ENCODE results near the gene ARHGAP28.
"Not testable (repeated sequence)": the region's sequence is repeated elsewhere in the genome, so short reads cannot be mapped to it uniquely, and the experiment has no call there.

ARHGAP28 gene

DNA sequence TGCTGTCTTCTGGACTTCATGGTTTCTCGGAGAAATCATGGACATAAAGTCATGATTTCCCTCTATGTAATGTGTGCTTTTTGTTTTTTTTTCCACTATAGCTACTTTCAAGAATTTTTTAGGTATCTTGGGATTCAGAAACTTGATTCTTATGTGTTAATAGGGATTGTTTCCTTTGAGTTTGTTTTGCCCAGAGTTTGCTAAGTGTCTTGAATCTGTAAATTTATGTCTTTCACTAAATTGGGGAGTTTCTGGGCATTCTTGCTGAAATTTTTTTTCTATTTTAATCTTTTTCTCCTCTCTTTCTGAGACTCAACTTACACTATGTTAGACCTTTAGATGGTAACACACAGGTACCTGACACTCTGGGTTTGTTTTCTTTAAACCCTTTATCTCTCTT, 205.3 kb downstream of the ARHGAP28 start:
- no peak for DNase-seq (ENCODE audit: low spot score)

DNA sequence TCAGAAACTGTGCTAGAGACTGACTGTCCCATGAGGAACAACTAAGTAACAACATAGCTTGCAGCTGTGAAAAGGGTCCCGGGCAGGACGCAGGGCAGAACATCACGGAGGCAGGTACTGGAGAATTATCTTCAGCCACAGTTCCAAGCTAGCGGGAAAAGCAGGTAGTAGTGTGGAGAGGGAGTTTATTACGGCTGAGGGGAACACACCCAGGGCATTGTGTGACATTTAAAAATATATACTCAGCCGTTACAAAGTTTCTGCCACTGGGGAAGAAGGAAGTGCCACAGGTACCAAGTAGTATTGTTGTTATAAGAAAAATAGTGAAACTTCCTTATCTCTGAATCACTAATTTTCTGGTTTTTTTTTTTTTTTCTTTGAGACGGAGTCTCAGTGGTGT, 208.5 kb downstream of the ARHGAP28 start:
- no peak for DNase-seq (ENCODE audit: low spot score)

DNA sequence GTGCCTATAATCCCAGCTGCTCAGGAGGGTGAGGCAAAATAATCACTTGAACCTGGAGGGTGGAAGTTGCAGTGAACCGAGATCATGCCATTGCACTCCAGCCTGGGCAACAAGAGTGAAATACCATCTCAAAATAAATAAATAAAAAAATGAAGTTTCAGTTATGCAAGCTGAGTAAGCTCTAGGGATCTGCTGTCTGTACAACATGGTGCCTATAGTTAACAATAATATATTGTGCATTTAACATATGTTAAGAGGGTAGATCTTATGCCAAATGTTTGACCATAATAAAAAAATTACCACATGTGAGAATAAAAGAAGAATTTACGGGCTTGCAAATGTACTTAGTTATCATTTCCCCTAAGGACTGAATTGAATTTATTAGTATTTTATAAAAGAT, 208.9 kb downstream of the ARHGAP28 start:
- DNase-seq (ENCODE audit: low spot score) = not testable (repeated sequence)

DNA sequence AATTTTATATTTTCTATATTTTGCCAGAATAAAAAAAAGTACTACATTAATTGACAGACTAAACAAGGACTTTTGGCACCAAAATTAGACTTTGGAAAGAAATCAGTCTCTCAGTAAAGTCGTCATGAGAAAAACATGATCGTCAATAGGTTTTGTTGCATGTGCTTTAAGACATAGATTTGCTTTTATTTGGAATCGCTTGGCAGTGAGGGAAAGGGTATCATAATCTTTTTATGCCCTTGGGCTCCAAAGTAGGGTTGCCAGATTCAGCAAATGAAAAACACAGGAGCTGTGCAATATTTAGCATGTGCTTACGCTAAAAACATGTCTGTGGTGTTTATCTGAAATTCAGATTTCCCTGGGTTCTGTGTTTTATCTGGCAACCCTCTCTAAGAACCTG, 210.5 kb downstream of the ARHGAP28 start:
- DNase-seq (ENCODE audit: low spot score) = no peak

DNA sequence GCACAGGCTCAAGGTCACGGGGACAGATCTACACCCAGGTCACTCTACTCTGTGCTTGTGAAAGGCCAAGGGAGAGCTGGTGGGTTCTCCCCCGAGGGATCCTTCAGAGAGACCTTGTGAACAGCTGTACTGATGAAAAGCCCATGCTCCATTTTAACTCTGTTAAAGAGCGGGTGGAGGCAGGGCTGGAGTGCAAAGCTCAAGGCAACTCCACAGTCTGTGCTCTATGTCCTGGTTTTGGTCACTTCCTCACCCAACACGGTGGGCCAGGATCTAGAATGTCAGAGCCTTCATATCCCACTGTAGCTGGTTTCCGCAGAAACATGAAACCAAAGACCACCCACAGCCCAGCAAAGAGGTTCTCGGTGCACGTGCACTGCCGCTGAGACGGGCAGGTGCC, 210.9 kb downstream of the ARHGAP28 start:
- DNase-seq (ENCODE audit: low spot score) = no peak

DNA sequence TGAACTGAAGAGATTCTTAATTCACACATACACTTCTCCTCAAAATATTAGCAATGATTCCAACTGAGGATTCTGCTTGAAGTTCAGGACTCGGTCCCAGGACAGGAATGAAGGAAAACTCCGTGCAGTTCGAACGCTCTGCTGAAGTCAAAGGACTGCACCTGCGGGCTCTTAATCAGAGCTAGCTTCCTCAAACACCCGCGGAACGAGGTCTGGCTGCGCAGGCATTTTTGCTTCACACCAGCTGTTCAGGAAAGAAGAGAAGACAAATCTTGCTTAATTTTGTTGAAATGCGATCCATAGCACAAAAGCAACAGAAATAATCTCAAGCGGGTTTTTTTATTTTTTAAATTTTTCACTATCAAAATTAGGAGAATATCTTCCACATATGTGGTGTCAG, 212.5 kb downstream of the ARHGAP28 start:
- no peak for DNase-seq (ENCODE audit: low spot score)

DNA sequence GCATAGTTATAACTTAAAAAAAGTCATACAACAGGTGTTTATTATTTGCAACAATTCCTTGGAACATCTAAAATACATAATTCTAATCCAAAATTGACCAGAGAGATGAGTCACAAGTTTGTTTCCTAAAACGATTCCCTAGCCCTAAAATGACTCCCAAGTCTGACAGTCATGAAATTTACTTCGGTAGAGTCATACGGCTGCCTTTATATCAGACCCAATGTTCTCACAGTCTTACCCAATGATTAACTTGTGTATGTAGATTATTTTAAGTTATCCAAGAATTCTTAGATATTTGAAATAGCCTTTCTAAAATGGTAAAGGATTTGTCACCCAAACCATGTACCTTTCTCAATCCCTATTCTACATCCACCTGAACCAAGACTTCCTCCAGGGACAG, 213.2 kb downstream of the ARHGAP28 start:
- no peak for DNase-seq (ENCODE audit: low spot score)

DNA sequence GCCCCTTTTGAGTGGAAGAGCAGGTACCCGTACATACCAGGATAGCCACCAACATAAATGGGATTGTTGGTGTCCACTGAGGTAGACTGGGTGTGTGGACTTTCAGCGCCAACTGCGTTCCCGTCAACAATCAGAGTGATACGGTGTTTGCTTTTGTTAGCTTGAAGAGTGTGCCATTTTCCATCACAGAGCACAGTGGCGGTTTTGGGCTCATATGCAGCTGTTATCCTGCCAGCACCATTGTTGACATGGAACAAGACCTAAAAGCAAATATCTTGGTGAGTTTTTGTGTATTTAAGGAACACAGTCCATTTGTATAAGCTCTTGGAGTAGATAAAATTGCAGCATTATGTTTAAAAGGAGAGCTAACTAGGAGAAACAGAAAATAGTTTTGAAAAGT, 213.6 kb downstream of the ARHGAP28 start:
- no peak for DNase-seq (ENCODE audit: low spot score)

DNA sequence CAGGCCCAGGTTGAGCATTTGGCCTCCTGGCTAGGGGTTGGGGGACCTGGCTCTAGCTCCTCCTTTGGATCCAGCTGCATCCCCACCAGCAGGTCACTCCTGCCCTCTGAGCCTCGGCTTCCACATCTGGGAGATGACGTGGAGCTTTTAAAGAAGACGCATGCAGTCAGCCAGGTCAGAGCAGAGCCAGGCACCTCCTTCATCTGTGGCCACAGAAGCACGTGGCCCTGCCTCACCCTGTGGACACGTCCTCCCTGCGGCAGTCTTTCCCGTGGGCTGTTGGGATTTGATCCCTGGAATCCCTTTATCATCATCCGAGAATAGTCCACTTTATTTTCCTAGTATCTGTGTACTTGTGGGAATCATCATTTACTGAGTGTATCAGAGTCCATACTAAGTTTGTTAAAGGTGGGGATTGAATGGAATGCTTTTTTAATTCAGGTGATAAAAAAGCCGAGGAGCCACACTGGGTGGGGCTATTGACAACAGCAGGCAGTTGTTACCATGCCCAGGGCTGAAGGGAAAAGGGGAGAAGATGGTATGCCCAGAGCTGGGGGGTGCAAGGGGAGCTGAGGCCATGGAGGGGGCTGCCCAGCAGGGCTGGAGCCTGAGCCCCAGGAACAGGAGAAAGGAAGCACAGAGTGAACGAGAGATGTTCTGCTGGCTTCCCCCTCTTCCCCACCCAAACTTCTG, 218.0 kb downstream of the ARHGAP28 start:
- no peak for DNase-seq (ENCODE audit: low spot score)

DNA sequence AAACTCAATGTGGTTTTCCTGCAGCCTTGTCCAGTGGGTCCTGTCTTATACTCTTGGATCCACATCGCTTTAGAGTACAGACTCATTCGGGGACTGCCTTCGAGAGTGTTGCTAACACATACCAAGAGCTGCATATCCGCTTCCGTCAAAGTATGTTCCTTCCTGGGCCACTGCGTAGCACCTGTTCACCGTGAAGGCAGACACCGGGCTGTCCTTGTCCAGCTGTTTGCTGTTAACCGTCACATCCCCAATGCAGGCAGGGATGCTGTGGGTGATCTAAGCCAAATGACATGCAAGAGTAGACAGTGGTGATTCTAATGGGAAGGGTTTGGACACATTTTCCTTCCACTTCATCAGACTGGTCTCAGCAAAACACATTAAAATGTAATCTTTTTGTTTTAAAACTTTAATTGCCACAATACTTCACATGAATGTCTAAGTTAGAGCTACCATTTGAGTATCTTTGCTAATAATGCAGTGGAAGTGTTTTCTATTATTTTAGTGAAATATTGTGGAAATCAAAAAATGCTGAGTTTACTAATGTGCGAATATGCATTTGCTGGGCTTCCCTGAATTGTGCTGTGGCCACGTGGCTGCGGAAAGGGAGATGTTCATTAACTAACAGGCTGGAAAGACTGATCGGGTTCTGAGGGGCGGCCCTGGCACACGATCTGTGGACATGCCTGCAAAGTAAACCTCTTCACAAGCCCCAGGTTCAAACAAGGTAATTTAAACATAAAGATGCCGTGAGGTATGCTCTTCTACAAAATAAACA, 219.0 kb downstream of the ARHGAP28 start:
- no peak for DNase-seq (ENCODE audit: low spot score)

DNA sequence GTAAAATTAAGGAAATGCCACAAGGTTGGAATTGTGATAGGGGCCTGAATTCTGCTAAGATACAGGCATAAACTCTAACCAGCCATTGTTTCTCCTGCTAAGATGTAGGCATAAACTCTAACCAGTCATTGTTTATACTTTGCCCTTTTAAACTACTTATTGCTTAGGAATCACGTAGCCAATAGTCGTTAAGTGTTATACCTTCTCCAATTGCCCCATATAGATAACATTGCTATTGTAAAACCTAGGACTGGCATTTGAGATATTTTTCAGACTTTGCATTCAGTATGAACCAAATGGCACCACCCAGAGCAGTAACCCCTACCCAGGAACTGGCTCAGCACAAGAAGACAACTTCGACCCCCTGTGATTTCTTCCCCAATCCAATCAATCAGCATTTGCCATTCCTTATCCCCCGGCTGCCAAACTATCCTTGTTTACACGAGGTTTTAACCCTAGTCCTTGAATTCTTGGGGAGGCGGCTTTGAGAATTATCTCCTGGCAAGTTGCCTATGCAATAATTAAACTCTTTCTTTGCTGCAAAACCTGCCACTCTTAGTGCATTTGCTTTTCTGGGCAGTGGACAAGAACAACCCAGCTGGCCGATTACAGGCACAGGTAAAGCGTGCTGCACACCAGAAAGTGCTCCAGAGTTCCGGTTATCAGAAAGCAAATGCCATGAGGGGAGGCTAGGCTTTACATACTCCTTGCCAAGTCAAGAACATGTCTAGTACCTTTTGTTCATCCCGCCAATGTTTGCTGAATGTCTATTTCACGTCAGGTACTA, 220.5 kb downstream of the ARHGAP28 start:
- no peak for DNase-seq (ENCODE audit: low spot score)

DNA sequence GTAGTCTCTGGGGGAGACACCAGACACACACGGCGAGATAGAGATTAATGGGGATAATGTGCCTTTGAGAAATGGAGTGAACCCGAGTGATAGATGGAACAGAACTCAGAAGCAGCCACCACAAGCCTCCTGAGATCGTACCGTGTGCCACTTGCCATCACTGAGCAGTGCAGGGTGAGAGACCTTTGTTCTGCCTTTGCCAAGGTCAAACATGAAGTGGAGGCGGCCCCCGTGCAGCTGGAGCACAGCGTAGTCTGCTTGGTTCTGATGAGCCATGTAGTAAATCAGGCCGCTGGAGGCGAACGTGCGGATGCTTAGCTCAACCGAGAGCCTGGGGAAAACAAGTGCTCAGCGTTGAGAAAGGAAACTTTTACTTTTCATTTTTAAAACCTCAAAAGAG, 221.1 kb downstream of the ARHGAP28 start:
- DNase-seq (ENCODE audit: low spot score) = no peak

DNA sequence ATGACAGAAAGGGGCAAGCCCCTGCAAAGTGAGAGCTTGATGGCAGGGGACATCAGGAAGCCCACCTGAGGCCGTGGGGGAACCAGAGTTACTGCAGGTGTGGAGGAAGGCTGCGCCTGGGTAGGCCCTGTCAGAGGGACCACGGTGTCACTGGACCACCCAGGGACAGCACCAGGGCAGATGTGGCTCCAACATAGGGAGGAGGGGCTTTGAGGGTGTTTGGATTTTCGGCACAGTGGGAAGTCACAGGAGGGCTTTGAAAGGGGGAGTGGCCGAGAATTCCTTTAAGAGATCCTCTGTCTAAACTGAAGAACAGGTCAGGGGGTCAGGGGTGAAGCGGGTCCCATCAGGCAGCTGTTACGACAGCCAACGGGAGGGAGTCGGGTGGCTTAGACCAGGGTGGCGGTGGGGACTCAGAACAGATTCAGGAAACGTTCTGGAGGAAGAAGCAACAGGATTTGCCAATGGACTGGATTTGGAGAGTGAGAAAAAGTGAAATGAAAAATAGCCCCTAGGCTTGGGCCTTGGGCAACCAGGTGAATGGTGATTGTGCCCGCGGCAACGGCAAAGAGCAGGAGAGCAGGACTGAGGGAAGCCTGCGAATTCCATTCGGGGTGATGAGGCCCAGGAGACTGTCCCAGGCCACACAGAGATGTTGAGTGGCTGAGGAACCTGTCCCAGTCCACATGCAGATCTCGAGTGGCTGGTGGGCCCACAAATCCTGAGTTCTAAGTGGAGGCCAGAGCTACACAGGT, 222.0 kb downstream of the ARHGAP28 start:
- no peak for DNase-seq (ENCODE audit: low spot score)

DNA sequence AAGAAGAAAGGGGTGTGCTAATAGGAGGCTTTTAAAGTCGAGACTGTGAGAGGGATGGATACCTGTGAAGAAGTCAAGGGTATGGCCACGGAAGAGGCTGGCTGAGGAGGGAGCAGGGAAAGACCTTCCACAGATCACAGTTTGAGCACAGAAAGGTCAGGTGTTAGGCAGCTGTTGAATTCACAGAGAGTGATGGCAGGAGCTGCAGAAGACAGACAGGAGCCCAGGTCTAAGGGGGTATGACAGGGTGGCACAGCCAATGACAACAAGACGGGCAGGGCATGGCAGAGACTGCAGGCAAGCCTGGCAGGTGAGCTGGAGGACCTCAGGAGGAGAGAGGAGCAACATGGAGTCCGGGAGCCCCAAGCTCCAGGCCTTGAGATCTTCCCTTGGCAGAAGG, 225.0 kb downstream of the ARHGAP28 start:
- DNase-seq (ENCODE audit: low spot score) = no peak

DNA sequence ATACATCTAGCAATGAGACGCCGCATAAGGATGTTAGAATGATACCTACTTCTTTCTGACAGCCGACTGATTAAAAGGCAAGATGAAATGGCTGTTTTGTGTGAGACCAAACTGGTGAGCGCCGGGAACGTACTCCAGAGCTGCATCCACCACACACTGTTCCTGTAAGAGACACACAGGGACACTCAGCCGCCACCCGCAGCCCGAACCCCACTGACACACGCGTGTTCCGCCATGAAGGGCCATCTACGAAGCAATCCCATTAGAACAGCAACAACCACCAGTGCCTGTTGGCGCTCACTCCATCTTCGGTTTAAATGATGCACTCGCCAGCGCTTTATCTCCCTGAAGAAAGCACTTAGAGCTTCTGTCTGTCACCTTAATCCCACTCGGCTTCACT, 225.8 kb downstream of the ARHGAP28 start:
- no peak for DNase-seq (ENCODE audit: low spot score)

DNA sequence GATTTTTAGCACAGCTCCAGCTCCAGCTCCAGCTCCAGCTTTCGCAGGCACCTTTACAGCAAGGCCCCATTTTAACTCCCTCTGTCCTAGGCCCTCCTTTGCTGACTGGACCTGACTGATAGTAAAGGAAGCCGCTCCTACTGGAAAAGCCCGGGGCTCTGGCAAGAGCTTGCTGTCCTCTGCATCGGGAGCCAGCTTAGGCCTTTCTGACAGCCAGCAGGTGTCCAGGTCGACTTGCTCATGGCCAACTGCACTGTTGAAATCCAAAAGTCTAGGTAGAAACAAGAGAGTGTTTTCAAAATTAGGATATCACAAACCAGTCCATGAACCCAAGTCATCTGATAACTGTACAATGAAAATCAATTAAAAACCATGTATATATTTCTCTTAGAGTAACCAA, 227.0 kb downstream of the ARHGAP28 start:
- no peak for DNase-seq (ENCODE audit: low spot score)

DNA sequence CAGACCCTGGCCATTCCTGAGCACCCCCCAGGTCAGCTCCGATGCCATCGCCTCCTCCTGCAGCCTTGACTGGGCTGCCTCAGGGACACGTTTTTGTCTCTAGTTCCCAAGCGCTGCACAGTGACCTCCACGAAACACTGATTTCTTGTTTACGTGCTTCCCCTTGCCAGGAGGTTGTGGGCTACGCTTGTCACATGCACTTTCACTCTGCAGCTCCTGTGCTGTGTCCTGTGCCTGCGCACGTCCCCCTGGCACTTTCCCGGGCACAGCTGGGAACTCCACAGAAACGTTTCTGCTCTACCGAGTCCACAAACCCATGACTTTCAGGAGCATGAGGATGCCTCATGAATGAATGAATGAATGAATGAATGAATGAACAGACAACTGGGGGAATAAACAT, 227.5 kb downstream of the ARHGAP28 start:
- no peak for DNase-seq (ENCODE audit: low spot score)

DNA sequence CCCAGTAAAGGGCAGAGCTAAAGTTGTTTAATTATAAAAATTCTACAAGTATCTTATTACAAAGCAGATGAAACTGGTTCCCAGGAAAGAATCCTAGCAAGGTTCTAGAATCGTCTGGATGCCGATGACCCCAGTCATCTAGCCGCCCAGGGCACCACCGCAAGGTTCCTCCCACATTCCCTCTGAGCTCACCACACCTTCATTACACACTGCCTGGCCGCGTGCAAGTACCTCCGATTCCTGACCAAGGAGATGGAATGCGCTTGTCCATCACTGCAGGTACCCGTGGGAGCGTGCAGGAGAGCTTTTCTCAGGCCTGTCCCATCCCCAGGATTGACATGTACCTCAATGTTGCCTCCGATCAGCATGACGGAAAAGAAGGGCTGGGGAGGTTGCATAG, 229.6 kb downstream of the ARHGAP28 start:
- no peak for DNase-seq (ENCODE audit: low spot score)

DNA sequence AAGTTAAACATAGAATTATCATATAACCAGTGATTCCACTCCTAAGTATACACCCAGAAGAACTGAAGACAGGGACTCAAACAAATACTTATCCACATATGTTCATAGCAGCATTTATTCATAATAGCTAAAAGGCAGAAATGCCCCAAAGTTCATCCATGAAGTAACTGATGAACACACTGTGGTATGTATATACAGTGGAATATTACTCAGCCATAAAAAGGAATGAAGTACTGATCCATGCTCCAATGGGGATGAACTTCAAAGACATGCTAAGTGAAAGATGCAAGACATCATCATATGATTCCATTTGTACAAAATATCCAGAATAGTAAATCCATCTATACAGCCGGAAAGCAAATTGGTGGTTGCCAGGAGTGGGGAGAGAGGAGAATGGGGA, 230.6 kb downstream of the ARHGAP28 start:
- DNase-seq (ENCODE audit: low spot score) = no peak

DNA sequence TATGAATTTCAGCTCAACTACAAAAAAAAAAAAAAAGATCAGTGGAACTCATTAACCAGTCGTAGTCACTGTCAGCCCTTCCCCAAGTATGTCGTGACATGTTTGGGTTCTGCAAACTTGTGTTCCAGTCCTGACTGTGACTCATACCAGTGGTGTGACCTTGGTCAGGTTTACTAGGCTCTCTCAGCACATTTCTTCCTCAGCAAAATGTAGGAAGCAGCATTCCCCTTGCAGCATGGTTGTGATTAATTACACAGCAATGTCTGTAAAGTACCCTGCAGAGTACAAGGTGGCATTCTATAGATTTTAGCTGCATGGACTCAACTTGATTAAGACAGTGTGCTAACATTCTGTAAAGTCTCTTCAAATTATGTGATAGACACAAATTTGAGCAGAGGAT, 231.1 kb downstream of the ARHGAP28 start:
- peak; percentile 10 for DNase-seq (ENCODE audit: low spot score)

DNA sequence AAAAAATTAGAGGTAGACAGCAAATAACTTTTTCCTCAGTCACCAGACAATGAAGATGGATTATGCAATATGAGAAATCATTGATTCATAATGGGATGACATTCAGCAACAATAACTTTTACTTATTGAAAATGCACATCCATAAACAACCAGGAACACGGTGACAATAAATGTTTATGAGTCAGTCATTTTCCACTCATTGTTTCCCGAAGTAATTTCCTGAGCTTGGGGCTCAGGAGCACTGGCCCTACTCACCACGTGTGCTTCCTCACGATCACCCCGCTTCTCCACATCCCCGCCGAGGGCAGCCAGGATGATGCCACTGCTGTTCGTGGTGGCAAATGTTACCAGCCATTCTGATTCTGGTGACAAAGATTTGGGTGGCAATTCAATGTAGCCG, 231.8 kb downstream of the ARHGAP28 start:
- DNase-seq (ENCODE audit: low spot score) = no peak

Measured in AG08395 (cell line).